CD14-positive monocyte (primary cell): Measurements from ENCODE around the gene DIS3L2. TPM values are rescaled to one million over a fixed set of nuclear protein-coding genes. Genes with fewer than 3 reads are reported as not detected.

Source experiments
- DNase-seq, 3 donors: peaks; one replicate each; pipeline ENCODE4 v3.0.0-alpha.2; 2011 to 2022
- H2AFZ ChIP-seq: 2 replicates; pipeline ENCODE4 v1.6.0; 2012; ENCODE audit warnings: mild to moderate bottlenecking, low read depth, low read length, inconsistent platforms; ENCODE audit not compliant: insufficient read depth, poor library complexity, severe bottlenecking
- H3K27ac ChIP-seq, 2 donors: 1 replicate in 1 of 2; 2 replicates in 1 of 2; pipeline ENCODE4 v1.5.1; 2012 to 2013; ENCODE audit warnings: low read length in 2 of 2, control low read depth in 1 of 2, inconsistent platforms in 1 of 2, low read depth in 1 of 2, mild to moderate bottlenecking in 1 of 2
- H3K27me3 ChIP-seq, 2 donors: one replicate each; pipeline versions ENCODE4 v1.6.0 to v1.6.1; 2011 to 2013; ENCODE audit warnings: low read length in 2 of 2; ENCODE audit not compliant: control insufficient read depth in 2 of 2, insufficient read depth in 2 of 2
- H3K36me3 ChIP-seq, 2 donors: replicated peaks in 1 of 2; 1 replicate in 1 of 2; 2 replicates in 1 of 2; pipeline versions ENCODE4 v1.5.1 to v1.6.1; 2012 to 2013; ENCODE audit warnings: low read length in 2 of 2, control low read depth in 1 of 2, inconsistent platforms in 1 of 2, mild to moderate bottlenecking in 1 of 2; ENCODE audit not compliant: insufficient read depth in 2 of 2, control insufficient read depth in 1 of 2
- H3K4me1 ChIP-seq, 2 donors: 1 replicate in 1 of 2; 2 replicates in 1 of 2; pipeline versions ENCODE4 v1.5.1 to v1.6.1; 2012 to 2013; ENCODE audit warnings: low read length in 2 of 2, control low read depth in 1 of 2, inconsistent platforms in 1 of 2, mild to moderate bottlenecking in 1 of 2, moderate library complexity in 1 of 2; ENCODE audit not compliant: insufficient read depth in 2 of 2, control insufficient read depth in 1 of 2
- H3K4me2 ChIP-seq: replicated peaks from 2 replicates; pipeline ENCODE3; 2012; ENCODE audit warnings: low read length, moderate library complexity, mild to moderate bottlenecking; ENCODE audit not compliant: poor library complexity, severe bottlenecking; ENCODE audit errors: extremely low read depth
- H3K4me3 ChIP-seq, 3 experiments: fragments of 200-600 bp in 1 of 3; sonication (generic) in 1 of 3; replicated peaks in 1 of 3; 1 replicate in 2 of 3; 2 replicates in 1 of 3; pipeline ENCODE4 v1.5.1; 2011 to 2013; ENCODE audit warnings: low read length in 3 of 3, mild to moderate bottlenecking in 3 of 3, control low read depth in 2 of 3, low read depth in 2 of 3, inconsistent platforms in 1 of 3, moderate library complexity in 1 of 3
- H3K79me2 ChIP-seq: 2 replicates; pipeline ENCODE4 v1.6.0; 2012; ENCODE audit warnings: mild to moderate bottlenecking, control low read depth, inconsistent platforms, low read length, moderate library complexity; ENCODE audit not compliant: insufficient read depth
- H3K9ac ChIP-seq: 2 replicates; pipeline ENCODE4 v1.6.0; 2017; ENCODE audit warnings: low read length, mild to moderate bottlenecking; ENCODE audit not compliant: insufficient read depth, poor library complexity, severe bottlenecking
- H3K9me3 ChIP-seq, 2 donors: replicated peaks in 1 of 2; 1 replicate in 1 of 2; 2 replicates in 1 of 2; pipeline versions ENCODE4 v1.5.1 to v1.6.1; 2012 to 2013; ENCODE audit warnings: low read length in 2 of 2, control low read depth in 1 of 2; ENCODE audit not compliant: control insufficient read depth in 1 of 2, insufficient read depth in 1 of 2
- H4K20me1 ChIP-seq: 2 replicates; pipeline ENCODE4 v1.6.0; 2012; ENCODE audit warnings: mild to moderate bottlenecking, low read length, control low read depth, moderate library complexity; ENCODE audit not compliant: insufficient read depth
- H3K27ac Mint-ChIP-seq, 7 donors: one replicate each; pipeline ENCODE4 v1.8.0; 2020; ENCODE audit warnings: mild to moderate bottlenecking in 7 of 7, mixed read lengths in 7 of 7, moderate library complexity in 6 of 7, inconsistent platforms in 2 of 7
- H3K27me3 Mint-ChIP-seq, 3 donors: one replicate each; pipeline ENCODE4 v1.8.0; 2021 to 2022; ENCODE audit warnings: low read depth in 3 of 3, mild to moderate bottlenecking in 3 of 3, mixed read lengths in 3 of 3, moderate library complexity in 3 of 3, inconsistent platforms in 1 of 3
- H3K36me3 Mint-ChIP-seq, 2 donors: one replicate each; pipeline ENCODE4 v1.8.0; 2020; ENCODE audit warnings: mixed read lengths in 2 of 2, inconsistent platforms in 1 of 2, mild to moderate bottlenecking in 1 of 2
- H3K4me1 Mint-ChIP-seq: one replicate; pipeline ENCODE4 v1.8.0; 2020; ENCODE audit warnings: mild to moderate bottlenecking, mixed read lengths
- H3K4me3 Mint-ChIP-seq, 2 donors: one replicate each; pipeline ENCODE4 v1.8.0; 2020; ENCODE audit warnings: mild to moderate bottlenecking in 2 of 2, mixed read lengths in 2 of 2, moderate library complexity in 1 of 2
- H3K9me3 Mint-ChIP-seq, 7 donors: one replicate each; pipeline ENCODE4 v1.8.0; 2020 to 2022; ENCODE audit warnings: mixed read lengths in 7 of 7, mild to moderate bottlenecking in 6 of 7, moderate library complexity in 6 of 7, inconsistent platforms in 2 of 7
- WGBS: methylation state at CpG from one replicate; pipeline ENCODE4 v1.1.5; 2013; ENCODE audit warnings: missing lambda C conversion rate; ENCODE audit not compliant: insufficient coverage; 5-methylcytosine and 5-hydroxymethylcytosine counted together
- intact Hi-C, 2 donors: fragments of 100-400 bp; cut with micrococcal nuclease; formaldehyde crosslinking; loops; one replicate each; pipeline versions ENCODE4 v1.15.0 to v1.15.1; 2023
- polyA plus RNA-seq, 3 donors: library from polyadenylated mRNA; depleted of rRNA in 1 of 3; unstranded in 2 of 3; stranded (reverse) in 1 of 3; fragments of 300-500 nt in 2 of 3; fragments of >200 nt in 1 of 3; fragmentation: Illumina TruSeq in 2 of 3; gene quantifications; 1 replicate in 2 of 3; 2 replicates in 1 of 3; pipeline ENCODE4 v1.2.3, GENCODE V29; 2012 to 2021
- TF ChIP-seq, protein P1 (sequence below): fragments of 200-600 bp; IDR thresholded peaks from one replicate; pipeline ENCODE4 v1.8.0; 2022; ENCODE audit warnings: antibody characterized with exemption, mild to moderate bottlenecking

DIS3L2 gene
- polyA plus RNA-seq, 3 donors = 6.0 to 21.7 (median 6.4) TPM

DNA sequence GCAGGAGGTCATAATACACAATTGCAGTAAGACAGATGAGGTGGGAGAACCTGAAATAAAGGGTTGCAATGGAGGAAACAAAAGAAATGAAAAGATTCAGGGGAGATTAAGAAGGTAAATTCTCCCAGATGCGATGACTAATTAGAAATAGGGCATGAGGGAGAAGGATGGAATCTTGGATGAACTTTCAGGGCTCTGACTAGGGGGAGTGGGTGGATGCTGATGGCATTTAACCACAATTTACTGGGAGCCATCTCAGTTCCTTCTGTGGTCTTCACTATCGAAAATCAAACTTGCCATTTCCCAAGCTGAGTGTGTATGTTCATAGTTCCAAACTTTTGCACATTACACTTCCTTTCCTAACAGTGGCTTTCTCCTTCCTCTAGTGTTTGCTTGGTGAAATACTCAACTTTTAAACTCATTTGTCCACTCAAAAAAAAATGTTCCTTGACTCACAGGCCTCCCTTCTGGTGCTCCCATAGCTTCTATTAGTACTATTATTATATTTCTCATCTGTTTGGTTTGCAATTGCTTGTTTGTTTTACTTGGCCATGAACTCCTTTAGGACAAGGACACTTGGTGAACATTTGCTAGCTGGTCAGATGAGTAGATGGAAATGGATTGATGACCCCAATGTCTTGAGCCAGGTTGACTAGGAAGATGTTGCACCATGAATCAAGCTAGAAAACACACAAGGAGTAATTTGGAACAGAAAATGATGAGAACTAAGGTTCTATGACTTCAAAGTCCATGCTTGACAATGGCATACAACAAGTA, 178.5 kb downstream of the DIS3L2 start:
- intact Hi-C loops = loop anchor here (10.0 kb wide), 1 partner anchor 215 kb away; the partner anchor contains the start of gene NPPC (in 2 of the 2)
- H3K27ac ChIP-seq = no peak overlapping the region
- H3K4me3 Mint-ChIP-seq = no peak overlapping the region

GRCh38 chr2:232141591-232141990, 180.1 kb downstream of the DIS3L2 start:
- Histone ChIP-seq H3K9ac (no peak overlapping the region), H3K27me3 (no peaks in the 10 kb centered on the region), H3K4me2 (no peak overlapping the region), H2AFZ (no peak overlapping the region), H3K36me3 (peaks cover 0 to 5% of the 10 kb centered on the region in 2 donors), H3K4me3 (no peak overlapping the region), H3K4me1 (no peaks in the 10 kb centered on the region), H3K79me2 (no peaks in the 10 kb centered on the region), H3K27ac (no peak overlapping the region), H4K20me1 (no peaks in the 10 kb centered on the region), H3K9me3 (no peaks in the 10 kb centered on the region)
- H3K4me3 Mint-ChIP-seq = no peak overlapping the region
- no peak for DNase-seq
- WGBS = 100% methylated on average over 1 of the region's 1 CpG
- no peak overlapping the region for H3K27ac Mint-ChIP-seq
- peaks cover 5% of the 10 kb centered on the region for H3K4me1 Mint-ChIP-seq
- TF ChIP-seq, protein P1, sequence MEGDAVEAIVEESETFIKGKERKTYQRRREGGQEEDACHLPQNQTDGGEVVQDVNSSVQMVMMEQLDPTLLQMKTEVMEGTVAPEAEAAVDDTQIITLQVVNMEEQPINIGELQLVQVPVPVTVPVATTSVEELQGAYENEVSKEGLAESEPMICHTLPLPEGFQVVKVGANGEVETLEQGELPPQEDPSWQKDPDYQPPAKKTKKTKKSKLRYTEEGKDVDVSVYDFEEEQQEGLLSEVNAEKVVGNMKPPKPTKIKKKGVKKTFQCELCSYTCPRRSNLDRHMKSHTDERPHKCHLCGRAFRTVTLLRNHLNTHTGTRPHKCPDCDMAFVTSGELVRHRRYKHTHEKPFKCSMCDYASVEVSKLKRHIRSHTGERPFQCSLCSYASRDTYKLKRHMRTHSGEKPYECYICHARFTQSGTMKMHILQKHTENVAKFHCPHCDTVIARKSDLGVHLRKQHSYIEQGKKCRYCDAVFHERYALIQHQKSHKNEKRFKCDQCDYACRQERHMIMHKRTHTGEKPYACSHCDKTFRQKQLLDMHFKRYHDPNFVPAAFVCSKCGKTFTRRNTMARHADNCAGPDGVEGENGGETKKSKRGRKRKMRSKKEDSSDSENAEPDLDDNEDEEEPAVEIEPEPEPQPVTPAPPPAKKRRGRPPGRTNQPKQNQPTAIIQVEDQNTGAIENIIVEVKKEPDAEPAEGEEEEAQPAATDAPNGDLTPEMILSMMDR = no peak
- no peaks in the 10 kb centered on the region for H3K27me3 Mint-ChIP-seq
- peaks cover 16% of the 10 kb centered on the region in 2 donors for H3K36me3 Mint-ChIP-seq
- intact Hi-C loops = loop anchor here in 1 of 2 donors (10.0 kb wide), 1 partner anchor 217 kb away; the partner anchor contains the start of gene NPPC
- H3K9me3 Mint-ChIP-seq = no peaks in the 10 kb centered on the region

More for the DNA sequence above, 178.5 kb downstream of the DIS3L2 start:
- Histone ChIP-seq H2AFZ (no peak overlapping the region), H3K27me3 (no peaks in the 10 kb centered on the region), H3K4me2 (no peak overlapping the region), H3K4me1 (no peaks in the 10 kb centered on the region), H3K9ac (no peak overlapping the region), H3K79me2 (no peaks in the 10 kb centered on the region), H3K36me3 (peaks cover 0 to 10% of the 10 kb centered on the region in 2 donors), H3K4me3 (no peak overlapping the region), H4K20me1 (no peaks in the 10 kb centered on the region), H3K9me3 (no peaks in the 10 kb centered on the region)
- no peak for DNase-seq
- H3K27ac Mint-ChIP-seq = no peak overlapping the region
- 100% methylated on average over 1 of the region's 2 CpGs for WGBS
- H3K9me3 Mint-ChIP-seq = no peaks in the 10 kb centered on the region
- H3K4me1 Mint-ChIP-seq = peaks cover 5% of the 10 kb centered on the region
- H3K36me3 Mint-ChIP-seq = peaks cover 17 to 20% of the 10 kb centered on the region in 2 donors
- TF ChIP-seq, protein P1 = no peak
- H3K27me3 Mint-ChIP-seq = no peaks in the 10 kb centered on the region
